GM19463 (cell line): ENCODE results near the gene SLC39A9.
"Not testable (repeated sequence)": the region's sequence is repeated elsewhere in the genome, so short reads cannot be mapped to it uniquely, and the experiment has no call there.

Experiments
- ATAC-seq: cut with Tn5 transposase; IDR thresholded peaks from one replicate; pipeline ENCODE4 v1.9.1; 2021; ENCODE audit warnings: mild to moderate bottlenecking, moderate library complexity; ENCODE audit not compliant: unreplicated experiment

SLC39A9 gene

DNA sequence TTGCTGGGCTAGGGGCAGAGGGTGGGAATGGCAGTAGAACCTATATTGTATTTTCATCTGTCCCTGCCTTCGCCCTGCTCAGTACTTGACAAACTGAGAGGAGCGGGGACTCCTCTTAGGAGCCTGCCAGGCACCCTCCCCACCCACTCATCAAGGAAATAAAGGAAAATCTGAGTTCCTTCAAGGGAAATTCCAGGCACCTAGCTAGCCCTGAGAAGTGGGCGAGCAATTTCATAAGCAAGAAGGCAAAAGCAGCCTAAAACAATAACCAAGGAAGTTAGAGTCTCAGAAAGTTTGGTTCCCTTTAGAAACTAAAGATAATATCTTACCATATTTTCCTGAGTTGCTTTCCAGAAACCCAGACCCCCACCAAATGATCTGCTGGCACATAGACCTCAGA, 75.5 kb downstream of the SLC39A9 start:
- ATAC-seq, result no peak

DNA sequence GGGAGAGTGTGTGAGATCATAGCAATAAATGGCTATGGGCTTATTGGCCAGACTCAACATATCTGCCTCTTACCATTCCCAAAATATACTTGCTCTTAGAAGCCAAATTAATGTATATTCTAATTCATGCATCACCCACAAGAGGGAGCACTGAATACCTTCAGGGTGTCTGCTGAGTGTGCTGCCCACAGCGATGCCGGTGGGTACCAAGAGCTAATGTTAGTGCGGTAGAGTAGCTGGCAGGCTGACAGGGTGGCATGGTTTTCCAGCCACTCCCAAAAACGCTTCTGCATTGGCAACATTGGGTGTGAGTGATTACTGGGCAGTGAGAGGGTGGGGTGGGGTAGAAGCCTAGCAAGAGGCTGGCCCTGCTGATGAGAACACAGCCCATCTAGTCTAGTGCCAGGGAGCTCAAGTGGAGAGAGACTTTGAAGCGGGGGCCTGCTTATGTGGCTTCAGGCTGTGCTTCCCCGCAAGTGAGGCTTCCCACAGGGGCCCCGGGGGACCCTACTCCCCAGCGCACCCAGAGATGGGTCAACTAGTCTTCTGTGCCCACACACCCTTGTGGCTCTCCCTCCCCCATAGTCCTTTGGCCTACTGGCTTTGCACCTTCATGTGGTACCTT, 76.8 kb downstream of the SLC39A9 start:
- no peak for ATAC-seq

- ATAC-seq, result not testable (repeated sequence)
Observed at GRCh38 chr14:69476824-69477450, 78.4 kb downstream of the SLC39A9 start.

DNA sequence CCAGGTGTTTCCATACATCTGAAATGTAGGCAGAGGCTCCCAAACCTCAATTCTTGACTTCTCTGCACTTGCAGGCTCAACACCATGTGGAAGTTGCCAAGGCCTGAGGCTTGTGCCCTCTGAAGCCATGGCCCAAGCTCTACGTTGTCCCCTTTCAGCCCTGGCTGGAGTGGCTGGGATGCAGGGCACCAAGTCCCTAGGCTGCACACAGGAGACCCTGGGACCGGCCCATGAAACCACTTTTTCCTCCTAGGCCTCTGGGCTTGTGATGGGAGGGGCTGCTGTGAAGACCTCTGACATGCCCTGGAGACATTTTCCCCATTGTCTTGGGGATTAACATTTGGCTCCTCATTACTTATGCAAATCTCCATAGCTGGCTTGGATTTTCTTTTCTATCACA, 79.6 kb downstream of the SLC39A9 start:
- ATAC-seq, result not testable (repeated sequence)

DNA sequence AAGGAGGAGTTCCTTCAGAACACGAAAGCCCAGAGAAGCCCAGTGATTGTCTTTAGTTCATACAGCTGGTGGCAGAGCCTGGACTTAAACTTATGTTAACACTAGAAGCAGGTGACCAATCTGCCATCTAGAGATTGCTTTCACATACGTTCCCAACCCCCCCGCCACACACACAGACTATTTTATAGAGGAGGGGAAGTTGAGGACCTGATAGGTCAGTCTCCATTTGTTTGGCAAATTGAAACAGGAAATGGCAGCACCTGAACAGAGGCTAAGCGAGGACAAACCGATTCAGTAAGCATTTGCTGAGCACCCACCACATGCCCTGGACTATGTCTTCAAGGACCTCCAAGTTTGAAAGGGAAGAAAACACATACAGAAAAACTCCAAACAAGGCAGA, 81.2 kb downstream of the SLC39A9 start:
- ATAC-seq, result no peak

GRCh38 chr14:69480136-69480535, 81.6 kb downstream of the SLC39A9 start:
- ATAC-seq, result no peak

GRCh38 chr14:69481815-69482568, 83.5 kb downstream of the SLC39A9 start:
- peak; percentile 93 for ATAC-seq

DNA sequence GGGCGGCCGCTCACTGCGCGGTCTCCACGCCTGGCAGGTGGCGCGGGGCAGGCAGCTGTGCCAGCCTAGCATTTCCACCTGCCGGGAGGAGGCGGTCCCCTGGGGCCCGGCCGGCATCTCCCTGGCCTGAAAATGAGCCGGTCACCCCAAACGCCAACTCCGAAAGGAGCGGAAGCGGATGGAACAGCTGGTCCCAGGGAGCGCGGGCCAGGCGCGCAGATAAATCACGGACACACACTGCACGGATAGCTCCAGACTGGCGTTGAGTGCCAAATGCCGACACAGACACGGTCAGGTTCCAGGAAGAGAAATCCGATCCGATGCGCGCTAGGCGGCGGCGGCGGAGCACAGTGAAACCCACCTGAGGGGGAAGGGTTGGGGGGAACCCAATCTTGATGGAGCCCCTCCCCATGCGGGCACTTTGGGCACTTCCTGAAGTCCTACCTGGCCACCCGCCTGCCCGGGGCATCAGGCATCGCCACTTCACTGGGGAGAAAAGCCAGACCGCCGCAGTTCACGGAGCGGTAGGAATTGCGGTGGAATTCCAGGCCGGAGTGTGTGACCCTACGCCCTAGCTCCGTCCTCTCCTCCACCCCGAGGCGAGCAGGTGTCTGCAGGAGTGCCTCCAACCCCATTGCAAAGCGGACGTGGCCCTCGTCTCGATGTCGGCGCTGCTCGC, 85.4 kb downstream of the SLC39A9 start:
- ATAC-seq, result no peak

DNA sequence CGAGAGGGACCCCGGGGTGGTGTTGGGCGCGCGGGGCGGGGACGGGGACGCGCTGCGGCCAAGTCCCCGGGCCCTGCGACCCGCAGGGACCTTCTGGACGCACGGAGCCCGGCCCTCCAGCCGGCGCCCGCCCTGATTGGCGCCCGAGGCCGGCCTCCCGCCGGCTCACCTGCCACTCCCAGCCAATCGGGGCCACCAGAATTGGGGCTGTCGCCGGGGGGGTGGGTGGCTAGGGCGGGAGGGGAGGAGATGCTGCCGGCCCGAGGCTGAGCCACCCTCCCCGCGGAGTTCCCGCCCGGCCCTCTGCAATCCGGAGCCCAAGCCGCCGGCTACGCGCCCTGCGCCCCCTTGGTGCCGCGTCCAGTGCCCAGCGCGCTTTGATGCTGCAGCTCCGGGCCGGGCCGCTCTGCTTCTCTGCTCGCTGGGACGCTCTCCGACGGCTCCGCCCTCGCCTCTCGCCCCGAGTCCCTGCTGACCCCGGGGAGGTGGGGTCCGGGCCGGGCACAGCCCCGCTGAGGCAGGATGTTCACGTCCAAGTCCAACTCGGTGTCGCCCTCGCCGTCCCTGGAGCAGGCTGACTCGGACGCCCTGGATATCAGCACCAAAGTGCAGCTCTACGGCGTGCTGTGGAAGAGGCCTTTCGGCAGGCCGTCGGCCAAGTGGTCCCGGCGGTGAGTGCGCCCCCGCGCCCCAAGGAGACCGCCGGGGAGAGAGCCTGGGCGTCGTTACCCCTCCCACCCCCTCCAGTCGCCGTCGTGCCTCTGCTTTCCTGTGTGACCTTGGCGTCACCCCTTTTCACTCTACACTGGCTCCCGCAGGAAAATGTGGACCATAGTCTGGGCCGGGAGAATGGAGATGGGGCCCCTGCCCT, 86.2 kb downstream of the SLC39A9 start, which contains the start of gene PLEKHD1:
Gene PLEKHD1, plus strand, starts transcription at position 285 of the 871 bp plus-strand sequence. Its CDS starts 238 bp downstream, at position 523.
- no peak for ATAC-seq

DNA sequence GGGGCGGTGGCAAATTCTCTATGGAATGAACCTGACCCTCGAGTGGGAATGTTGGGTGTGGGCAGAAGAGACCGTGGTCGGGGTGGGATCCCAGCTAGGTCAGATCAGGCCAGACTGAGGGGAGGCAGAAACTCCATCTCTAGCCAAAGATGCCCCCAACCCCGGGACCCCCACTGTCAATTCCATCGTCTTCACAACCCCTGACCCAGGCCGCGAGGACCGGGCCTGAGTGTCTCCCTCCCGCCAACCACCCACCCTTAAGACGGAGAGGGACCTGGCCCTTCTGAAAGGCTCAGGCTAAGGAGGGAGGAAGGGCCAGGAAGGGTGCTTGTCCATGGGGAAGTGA, 86.8 kb downstream of the SLC39A9 start:
- no peak for ATAC-seq

- ATAC-seq, result no peak
Observed at GRCh38 chr14:69485701-69486100, 87.2 kb downstream of the SLC39A9 start.

DNA sequence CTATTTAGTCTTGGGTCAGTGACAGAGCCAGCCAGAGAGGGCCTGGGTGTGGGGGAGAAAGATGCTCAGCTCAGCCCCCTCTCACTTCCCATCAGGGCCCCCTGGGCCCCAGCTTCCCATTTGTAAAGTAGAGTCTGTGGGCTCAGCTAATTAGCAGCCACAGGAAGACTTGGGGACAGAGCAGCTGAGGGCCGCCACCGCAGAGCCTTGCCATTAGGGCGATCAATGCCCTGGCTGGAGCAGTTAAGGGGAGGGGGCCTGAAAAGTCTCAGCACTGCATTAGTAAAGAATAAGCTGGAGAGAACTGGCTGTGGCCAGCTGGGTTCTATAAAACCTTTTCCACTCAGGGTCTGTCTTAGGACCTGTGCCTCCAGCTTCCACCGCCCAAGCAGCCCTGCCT, 88.7 kb downstream of the SLC39A9 start:
- ATAC-seq, result no peak

- no peak for ATAC-seq
Observed at GRCh38 chr14:69487771-69488170, 89.3 kb downstream of the SLC39A9 start.

DNA sequence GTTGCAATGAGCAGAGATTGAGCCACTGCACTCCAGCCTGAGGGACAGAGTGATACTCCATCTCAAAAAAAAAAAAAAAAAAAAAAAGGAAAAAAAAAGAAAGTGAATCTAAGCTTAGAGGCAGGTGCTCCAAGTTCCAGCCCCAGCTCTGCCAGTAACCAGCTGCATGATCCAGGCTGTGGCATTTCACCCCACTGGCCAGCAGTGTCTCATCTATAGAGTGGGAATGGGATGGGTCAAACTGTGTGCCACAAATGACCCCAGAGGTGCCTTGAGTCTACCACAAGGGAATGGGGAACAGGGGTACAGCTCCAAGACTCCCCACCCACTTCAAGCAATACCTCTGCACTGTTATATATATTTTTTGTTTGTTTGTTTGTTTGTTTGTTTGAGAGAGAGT, 91.0 kb downstream of the SLC39A9 start:
- ATAC-seq, result no peak

- ATAC-seq, result no peak
Observed at GRCh38 chr14:69490219-69490918, 91.9 kb downstream of the SLC39A9 start.

- no peak for ATAC-seq
Observed at GRCh38 chr14:69491193-69491592, 92.7 kb downstream of the SLC39A9 start.

- no peak for ATAC-seq
Observed at GRCh38 chr14:69493038-69493437, 94.5 kb downstream of the SLC39A9 start.

DNA sequence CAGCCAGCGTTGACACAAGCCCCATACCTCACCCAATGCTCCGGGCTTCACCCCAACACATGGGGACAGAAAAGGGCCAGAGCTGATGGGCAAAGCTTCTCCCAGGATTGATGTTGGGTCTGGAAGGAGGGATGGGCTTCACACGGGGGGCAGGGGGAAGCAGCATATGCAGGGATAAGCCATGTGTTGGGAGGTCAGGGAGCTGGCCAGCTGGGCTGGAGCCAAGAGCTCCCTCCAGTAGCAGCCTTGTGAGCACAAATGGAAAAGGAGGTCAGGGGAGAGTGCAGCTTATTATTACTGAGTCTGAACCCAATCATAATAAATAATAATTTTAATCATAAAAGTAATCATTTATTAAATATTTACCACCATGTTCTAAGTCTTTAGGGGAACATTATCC, 95.3 kb downstream of the SLC39A9 start:
- ATAC-seq, result no peak

DNA sequence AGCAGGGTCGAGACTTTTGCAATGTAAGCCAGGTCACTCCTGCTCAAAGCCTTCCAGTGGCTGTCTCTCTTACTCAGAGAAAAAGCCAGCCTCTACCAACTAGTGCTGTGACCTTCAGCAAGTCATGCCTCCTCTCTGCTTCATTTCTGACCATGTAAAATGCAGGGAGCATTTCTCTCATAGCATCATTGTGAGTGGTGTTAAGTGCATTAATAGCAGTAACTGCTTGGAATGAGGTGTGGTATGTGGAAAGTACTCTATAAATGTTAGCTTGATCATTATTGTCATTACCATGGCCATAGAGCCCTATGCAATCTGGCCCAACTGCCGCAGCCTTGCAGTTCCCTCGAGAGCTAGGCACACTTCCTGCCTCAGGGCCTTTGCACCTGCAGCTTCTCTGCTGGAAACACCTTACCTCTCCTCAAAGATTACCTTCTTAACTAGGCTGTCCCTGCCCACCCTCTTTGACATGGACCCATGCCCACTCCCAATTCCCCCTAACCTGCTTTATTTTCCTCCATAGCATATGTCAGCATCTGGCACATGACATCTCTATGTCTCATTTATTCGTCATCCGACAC, 96.9 kb downstream of the SLC39A9 start:
- ATAC-seq, result no peak

DNA sequence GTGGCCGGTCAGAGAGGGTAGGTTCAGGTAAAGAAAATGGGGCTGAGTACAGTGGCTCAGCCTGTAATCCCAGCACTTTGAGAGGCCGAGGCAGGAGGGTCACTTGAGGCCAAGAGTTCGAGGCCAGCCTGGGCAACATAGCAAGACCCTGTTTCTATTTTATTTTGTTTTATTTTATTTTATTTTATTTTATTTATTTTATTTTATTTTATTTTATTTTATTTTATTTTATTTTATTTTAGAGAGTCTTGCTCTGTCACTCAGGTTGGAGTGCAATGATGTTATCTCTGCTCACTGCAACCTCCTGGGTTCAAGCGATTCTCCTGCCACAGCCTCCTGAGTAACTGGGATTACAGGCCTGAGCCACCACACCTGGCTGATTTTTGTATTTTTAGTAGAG, 99.4 kb downstream of the SLC39A9 start:
- not testable (repeated sequence) for ATAC-seq
